ENCODE results near the gene KIAA1328. TPM values are rescaled to one million over a fixed set of nuclear protein-coding genes. Genes with fewer than 3 reads are reported as not detected.
"Not testable (repeated sequence)": the region's sequence is repeated elsewhere in the genome, so short reads cannot be mapped to it uniquely, and the experiment has no call there.

The KIAA1328 gene
- total RNA-seq, 2 donors from 2014 or later = 8.9 to 12.5 TPM

- Mint-ChIP-seq H3K4me1 (peaks cover 10% of the 10 kb centered on the region), H3K9me3 (no peaks in the 10 kb centered on the region), H3K36me3 (ENCODE audit: low read depth) (peaks cover 37% of the 10 kb centered on the region), H3K27me3 (no peaks in the 10 kb centered on the region), H3K27ac (no peak overlapping the region), H3K4me3 (no peak overlapping the region)
- ATAC-seq (replicated peaks) = no peak
Measured at GRCh38 chr18:36835927-36836326, 7.0 kb downstream of the KIAA1328 start.

GRCh38 chr18:36839835-36840234, 10.9 kb downstream of the KIAA1328 start:
- Mint-ChIP-seq H3K9me3 (no peaks in the 10 kb centered on the region), H3K4me3 (no peak overlapping the region), H3K27me3 (no peaks in the 10 kb centered on the region), H3K27ac (peak overlapping the region; percentile 1), H3K4me1 (no peaks in the 10 kb centered on the region), H3K36me3 (ENCODE audit: low read depth) (peaks cover 42% of the 10 kb centered on the region)
- no peak for ATAC-seq (replicated peaks)

GRCh38 chr18:36843199-36843598, 14.3 kb downstream of the KIAA1328 start:
- Mint-ChIP-seq H3K9me3 (no peaks in the 10 kb centered on the region), H3K36me3 (ENCODE audit: low read depth) (peaks cover 27% of the 10 kb centered on the region), H3K4me1 (no peaks in the 10 kb centered on the region), H3K4me3 (no peak overlapping the region), H3K27me3 (no peaks in the 10 kb centered on the region), H3K27ac (no peak overlapping the region)
- ATAC-seq (replicated peaks) = no peak

GRCh38 chr18:36843784-36844183, 14.9 kb downstream of the KIAA1328 start:
- peaks cover 27% of the 10 kb centered on the region for H3K36me3 Mint-ChIP-seq (ENCODE audit: low read depth)
- H3K4me1 Mint-ChIP-seq = no peaks in the 10 kb centered on the region
- no peak overlapping the region for H3K27ac Mint-ChIP-seq
- ATAC-seq (replicated peaks) = no peak
- no peaks in the 10 kb centered on the region for H3K27me3 Mint-ChIP-seq
- H3K9me3 Mint-ChIP-seq = no peaks in the 10 kb centered on the region
- H3K4me3 Mint-ChIP-seq = no peak overlapping the region

- H3K4me3 Mint-ChIP-seq = no peak overlapping the region
- peaks cover 4% of the 10 kb centered on the region for H3K9me3 Mint-ChIP-seq
- H3K27me3 Mint-ChIP-seq = no peaks in the 10 kb centered on the region
- H3K4me1 Mint-ChIP-seq = no peaks in the 10 kb centered on the region
- peaks cover 38% of the 10 kb centered on the region for H3K36me3 Mint-ChIP-seq (ENCODE audit: low read depth)
- no peak overlapping the region for H3K27ac Mint-ChIP-seq
- ATAC-seq (replicated peaks) = no peak
Measured at GRCh38 chr18:36848609-36849008, 19.7 kb downstream of the KIAA1328 start.

- Mint-ChIP-seq H3K27ac (no peak overlapping the region), H3K4me3 (no peak overlapping the region), H3K4me1 (no peaks in the 10 kb centered on the region), H3K27me3 (no peaks in the 10 kb centered on the region), H3K36me3 (ENCODE audit: low read depth) (peaks cover 47% of the 10 kb centered on the region), H3K9me3 (peaks cover 4% of the 10 kb centered on the region)
- no peak for ATAC-seq (replicated peaks)
Measured at GRCh38 chr18:36849288-36850006, 20.5 kb downstream of the KIAA1328 start.

- no peaks in the 10 kb centered on the region for H3K27me3 Mint-ChIP-seq
Measured at GRCh38 chr18:36850527-36851201, 21.7 kb downstream of the KIAA1328 start.

GRCh38 chr18:36851202-36851590, 22.3 kb downstream of the KIAA1328 start:
- no peak for ATAC-seq (replicated peaks)
- Mint-ChIP-seq H3K9me3 (peaks cover 4% of the 10 kb centered on the region), H3K27ac (no peak overlapping the region), H3K4me1 (peaks cover 3% of the 10 kb centered on the region), H3K4me3 (no peak overlapping the region), H3K36me3 (ENCODE audit: low read depth) (peaks cover 54% of the 10 kb centered on the region), H3K27me3 (no peaks in the 10 kb centered on the region)

More at GRCh38 chr18:36850527-36851201, 21.7 kb downstream of the KIAA1328 start:
- Mint-ChIP-seq H3K4me1 (no peaks in the 10 kb centered on the region), H3K36me3 (ENCODE audit: low read depth) (peaks cover 50% of the 10 kb centered on the region), H3K4me3 (no peak overlapping the region), H3K27ac (no peak overlapping the region), H3K9me3 (peaks cover 4% of the 10 kb centered on the region)
- peak; percentile 100 for ATAC-seq (replicated peaks)

GRCh38 chr18:36856815-36857214, 27.9 kb downstream of the KIAA1328 start:
- Mint-ChIP-seq H3K4me1 (peaks cover 5% of the 10 kb centered on the region), H3K4me3 (no peak overlapping the region), H3K27ac (no peak overlapping the region), H3K9me3 (peaks cover 4% of the 10 kb centered on the region), H3K27me3 (no peaks in the 10 kb centered on the region), H3K36me3 (ENCODE audit: low read depth) (peaks cover 42% of the 10 kb centered on the region)
- no peak for ATAC-seq (replicated peaks)

- ATAC-seq (replicated peaks) = peak; percentile 51
Measured at GRCh38 chr18:36862182-36862581, 33.3 kb downstream of the KIAA1328 start.

GRCh38 chr18:36867056-36867455, 38.1 kb downstream of the KIAA1328 start:
- Mint-ChIP-seq H3K9me3 (no peaks in the 10 kb centered on the region), H3K4me1 (peaks cover 5% of the 10 kb centered on the region), H3K36me3 (ENCODE audit: low read depth) (peaks cover 48% of the 10 kb centered on the region), H3K4me3 (no peak overlapping the region), H3K27ac (no peak overlapping the region), H3K27me3 (no peaks in the 10 kb centered on the region)
- no peak for ATAC-seq (replicated peaks)

More at GRCh38 chr18:36862182-36862581, 33.3 kb downstream of the KIAA1328 start:
- no peak overlapping the region for H3K4me3 Mint-ChIP-seq
- no peak overlapping the region for H3K27ac Mint-ChIP-seq
- H3K4me1 Mint-ChIP-seq = peaks cover 5% of the 10 kb centered on the region
- H3K36me3 Mint-ChIP-seq (ENCODE audit: low read depth) = peaks cover 40% of the 10 kb centered on the region
- no peaks in the 10 kb centered on the region for H3K9me3 Mint-ChIP-seq
- H3K27me3 Mint-ChIP-seq = no peaks in the 10 kb centered on the region

- no peaks in the 10 kb centered on the region for H3K9me3 Mint-ChIP-seq
- H3K27me3 Mint-ChIP-seq = no peaks in the 10 kb centered on the region
- H3K4me1 Mint-ChIP-seq = no peaks in the 10 kb centered on the region
- peaks cover 35% of the 10 kb centered on the region for H3K36me3 Mint-ChIP-seq (ENCODE audit: low read depth)
- no peak overlapping the region for H3K4me3 Mint-ChIP-seq
- ATAC-seq (replicated peaks) = no peak
- H3K27ac Mint-ChIP-seq = no peak overlapping the region
Measured at GRCh38 chr18:36871801-36872200, 42.9 kb downstream of the KIAA1328 start.

- no peaks in the 10 kb centered on the region for H3K9me3 Mint-ChIP-seq
- H3K4me1 Mint-ChIP-seq = no peaks in the 10 kb centered on the region
- no peak overlapping the region for H3K4me3 Mint-ChIP-seq
- ATAC-seq (replicated peaks) = no peak
- H3K27me3 Mint-ChIP-seq = no peaks in the 10 kb centered on the region
- peaks cover 40% of the 10 kb centered on the region for H3K36me3 Mint-ChIP-seq (ENCODE audit: low read depth)
- H3K27ac Mint-ChIP-seq = no peak overlapping the region
Measured at GRCh38 chr18:36872329-36872728, 43.4 kb downstream of the KIAA1328 start.

- not testable (repeated sequence) for H3K27ac Mint-ChIP-seq
Measured at GRCh38 chr18:36873826-36874225, 44.9 kb downstream of the KIAA1328 start.

GRCh38 chr18:36879796-36880195, 50.9 kb downstream of the KIAA1328 start:
- not testable (repeated sequence) for H3K27me3 Mint-ChIP-seq; H3K4me3 Mint-ChIP-seq; H3K9me3 Mint-ChIP-seq; H3K4me1 Mint-ChIP-seq; ATAC-seq (replicated peaks); H3K27ac Mint-ChIP-seq
- H3K36me3 Mint-ChIP-seq (ENCODE audit: low read depth) = peaks cover 21% of the 10 kb centered on the region

More at GRCh38 chr18:36873826-36874225, 44.9 kb downstream of the KIAA1328 start:
- not testable (repeated sequence) for ATAC-seq (replicated peaks); H3K9me3 Mint-ChIP-seq; H3K4me1 Mint-ChIP-seq; H3K4me3 Mint-ChIP-seq; H3K27me3 Mint-ChIP-seq
- H3K36me3 Mint-ChIP-seq (ENCODE audit: low read depth) = peaks cover 40% of the 10 kb centered on the region

Data from activated T-helper 17 cell treated with anti-CD3 and anti-CD28 coated beads, Interleukin-2, amount 50 U/mL, for 72 hours (primary cell).